Spleen (tissue), 7 donors: ENCODE data around the gene TOM1L2.

Experiments
- CTCF ChIP-seq, 11 experiments: fragments of 200-600 bp in 7 of 11; fragments of 450-650 bp in 4 of 11; sonication (generic) in 4 of 11; IDR thresholded peaks in 8 of 11; conservative IDR thresholded peaks in 3 of 11; 1 replicate in 7 of 11; 2 replicates in 4 of 11; pipeline versions ENCODE4 v1.4.0 to v1.8.0; 2016 to 2021; ENCODE audit warnings: antibody characterized with exemption in 11 of 11, inconsistent platforms in 4 of 11, mild to moderate bottlenecking in 1 of 11
- POLR2A ChIP-seq, 3 donors: fragments of 450-650 bp; IDR thresholded peaks; one replicate each; pipeline ENCODE4 v1.5.1; 2017; ENCODE audit warnings: antibody characterized with exemption in 3 of 3, mild to moderate bottlenecking in 1 of 3
- POLR2AphosphoS5 ChIP-seq, 3 donors: sonication (generic); formaldehyde crosslinking; IDR thresholded peaks; one replicate each; pipeline ENCODE4 v1.5.1; 2017; ENCODE audit warnings: antibody characterized with exemption in 3 of 3
- donor health status: DM: no; HTN: no; CAD: no; lungs with moderate emphysema.
- donor health status: DM: no; HTN: no; CAD: no.
- donor health status: DM: no; HTN: no; CAD: no.

DNA sequence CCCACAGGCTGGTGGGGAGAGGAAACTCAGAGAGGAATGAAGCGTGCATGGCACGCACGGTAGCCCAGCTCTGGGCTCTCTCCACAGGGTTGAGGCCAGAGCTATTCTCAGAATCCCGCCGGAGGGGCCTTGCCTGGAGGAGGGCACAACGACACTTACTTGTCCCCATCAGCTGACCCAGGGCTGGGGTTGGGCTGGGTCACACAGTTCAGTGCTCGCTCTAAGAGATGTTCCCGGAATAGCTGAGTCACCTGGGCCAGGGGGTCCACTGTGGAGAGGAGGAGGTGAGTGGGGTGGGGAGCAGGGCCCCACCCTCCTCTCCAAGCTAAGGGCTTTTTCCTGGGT, 157.2 kb downstream of the TOM1L2 start:
- no peak for TF ChIP-seq CTCF (IDR thresholded peaks at IDR 0.05 in 8 of 11, conservative IDR thresholded peaks at IDR 0.05 in 3 of 11)
- TF ChIP-seq POLR2A (IDR thresholded peaks at IDR 0.05) = no peak
- no peak for TF ChIP-seq POLR2AphosphoS5 (IDR thresholded peaks at IDR 0.05)
